H9 (cell line): ENCODE measurements around the gene ZNF628. TPM values are rescaled to one million over a fixed set of nuclear protein-coding genes. Genes with fewer than 3 reads are reported as not detected.

Experiments
- DNase-seq: peaks from one replicate; pipeline ENCODE4 v3.0.0-alpha.2; 2017
- H2AFZ ChIP-seq: one replicate; pipeline ENCODE4 v1.6.1; 2013; ENCODE audit warnings: mild to moderate bottlenecking, low read length, control low read depth, moderate library complexity
- H2AK5ac ChIP-seq: 2 replicates; pipeline ENCODE4 v1.6.1; 2013; ENCODE audit warnings: low read length, control low read depth, mixed read lengths; ENCODE audit not compliant: insufficient read length
- H2BK120ac ChIP-seq: one replicate; pipeline ENCODE4 v1.6.1; 2013; ENCODE audit warnings: low read depth, mild to moderate bottlenecking, low read length, control low read depth, inconsistent platforms; ENCODE audit not compliant: poor library complexity, severe bottlenecking
- H2BK12ac ChIP-seq: 2 replicates; pipeline ENCODE4 v1.6.1; 2013; ENCODE audit warnings: low read length, control low read depth, mixed read lengths, low read depth; ENCODE audit not compliant: insufficient read length
- H2BK15ac ChIP-seq: 2 replicates; pipeline ENCODE4 v1.6.1; 2013; ENCODE audit warnings: low read depth, low read length, control low read depth
- H2BK20ac ChIP-seq: one replicate; pipeline ENCODE4 v1.6.1; 2013; ENCODE audit warnings: low read depth, mild to moderate bottlenecking, low read length, control low read depth, inconsistent platforms; ENCODE audit not compliant: poor library complexity, severe bottlenecking
- H2BK5ac ChIP-seq: 2 replicates; pipeline ENCODE4 v1.6.1; 2013; ENCODE audit warnings: low read length, control low read depth, mixed read lengths; ENCODE audit not compliant: insufficient read length
- H3K14ac ChIP-seq: 2 replicates; pipeline ENCODE4 v1.6.1; 2013; ENCODE audit warnings: low read length, control low read depth; ENCODE audit not compliant: insufficient read depth
- H3K18ac ChIP-seq: 2 replicates; pipeline ENCODE4 v1.6.1; 2013; ENCODE audit warnings: low read depth, mild to moderate bottlenecking, mixed read lengths, low read length, control low read depth; ENCODE audit not compliant: insufficient read length
- H3K23ac ChIP-seq: 2 replicates; pipeline ENCODE4 v1.6.1; 2013; ENCODE audit warnings: low read length, control low read depth, mixed read lengths, low read depth; ENCODE audit not compliant: insufficient read length
- H3K23me2 ChIP-seq: 2 replicates; pipeline ENCODE4 v1.6.1; 2013; ENCODE audit warnings: low read depth, mild to moderate bottlenecking, mixed read lengths, low read length, control low read depth; ENCODE audit not compliant: insufficient read length, poor library complexity, severe bottlenecking
- H3K27ac ChIP-seq: 2 replicates; pipeline ENCODE4 v1.5.1; 2013; ENCODE audit warnings: low read length, control low read depth, mixed read lengths, low read depth; ENCODE audit not compliant: insufficient read length
- H3K27me3 ChIP-seq: 2 replicates; pipeline ENCODE4 v1.6.1; 2013; ENCODE audit warnings: low read length, control low read depth, inconsistent platforms; ENCODE audit not compliant: insufficient read depth
- H3K4ac ChIP-seq: 2 replicates; pipeline ENCODE4 v1.6.1; 2013; ENCODE audit warnings: low read depth, mild to moderate bottlenecking, control low read depth, inconsistent platforms, low read length, moderate library complexity
- H3K4me1 ChIP-seq: 2 replicates; pipeline ENCODE4 v1.6.1; 2013; ENCODE audit warnings: low read length, control low read depth, inconsistent platforms; ENCODE audit not compliant: insufficient read depth
- H3K4me2 ChIP-seq: 2 replicates; pipeline ENCODE4 v1.6.1; 2013; ENCODE audit warnings: low read length, control low read depth, mixed read lengths; ENCODE audit not compliant: insufficient read length, insufficient read depth
- H3K56ac ChIP-seq: 2 replicates; pipeline ENCODE4 v1.6.1; 2013; ENCODE audit warnings: low read depth, mild to moderate bottlenecking, mixed read lengths, low read length, control low read depth; ENCODE audit not compliant: insufficient read length
- H3K79me1 ChIP-seq: 2 replicates; pipeline ENCODE4 v1.6.1; 2013; ENCODE audit warnings: low read depth, mild to moderate bottlenecking, moderate library complexity, low read length, control low read depth, inconsistent platforms; ENCODE audit not compliant: insufficient read depth, poor library complexity, severe bottlenecking
- H3K79me2 ChIP-seq: 2 replicates; pipeline ENCODE4 v1.6.1; 2013; ENCODE audit warnings: low read length, control low read depth, inconsistent platforms; ENCODE audit not compliant: insufficient read depth
- H3K9ac ChIP-seq: 2 replicates; pipeline ENCODE4 v1.6.1; 2013; ENCODE audit warnings: low read length, control low read depth, mixed read lengths; ENCODE audit not compliant: insufficient read length; ENCODE audit errors: extremely low read depth
- H3K9me3 ChIP-seq: one replicate; pipeline ENCODE4 v1.6.1; 2013; ENCODE audit warnings: low read depth, low read length, inconsistent platforms; ENCODE audit not compliant: control insufficient read depth
- H3T11ph ChIP-seq: one replicate; pipeline ENCODE4 v1.6.1; 2013; ENCODE audit warnings: mild to moderate bottlenecking, low read length, control low read depth, inconsistent platforms
- H4K20me1 ChIP-seq: one replicate; pipeline ENCODE4 v1.6.1; 2013; ENCODE audit not compliant: control insufficient read depth, insufficient read length, insufficient read depth
- H4K5ac ChIP-seq: 2 replicates; pipeline ENCODE4 v1.6.1; 2013; ENCODE audit warnings: low read depth, mild to moderate bottlenecking, mixed read lengths, low read length, control low read depth; ENCODE audit not compliant: insufficient read length
- H4K8ac ChIP-seq: replicated peaks from 2 replicates; pipeline ENCODE4 v1.6.1; 2013; ENCODE audit warnings: low read length, control low read depth, mixed read lengths, low read depth; ENCODE audit not compliant: insufficient read length
- H4K91ac ChIP-seq: 2 replicates; pipeline ENCODE4 v1.6.1; 2013; ENCODE audit warnings: low read depth, mild to moderate bottlenecking, moderate library complexity, mixed read lengths, low read length, control low read depth; ENCODE audit not compliant: insufficient read length
- H3K27ac Mint-ChIP-seq, 3 experiments: 2 replicates in 2 of 3; 3 replicates in 1 of 3; pipeline ENCODE4 v1.8.0; 2020 to 2021; ENCODE audit warnings: mixed read lengths in 3 of 3, mild to moderate bottlenecking in 1 of 3, moderate library complexity in 1 of 3
- H3K27me3 Mint-ChIP-seq: 2 replicates; pipeline ENCODE4 v1.8.0; 2021; ENCODE audit warnings: low read depth, mild to moderate bottlenecking, moderate library complexity, mixed read lengths
- H3K36me3 Mint-ChIP-seq, 3 experiments: 2 replicates in 2 of 3; 3 replicates in 1 of 3; pipeline ENCODE4 v1.8.0; 2020 to 2021; ENCODE audit warnings: low read depth in 3 of 3, mixed read lengths in 3 of 3; ENCODE audit not compliant: insufficient read depth in 1 of 3
- H3K4me1 Mint-ChIP-seq, 2 experiments: 2 replicates each; pipeline ENCODE4 v1.8.0; 2020; ENCODE audit warnings: mixed read lengths in 2 of 2
- H3K4me3 Mint-ChIP-seq, 2 experiments: 2 replicates in 1 of 2; 3 replicates in 1 of 2; pipeline ENCODE4 v1.8.0; 2020 to 2021; ENCODE audit warnings: mild to moderate bottlenecking in 2 of 2, mixed read lengths in 2 of 2, moderate library complexity in 1 of 2
- H3K9me3 Mint-ChIP-seq, 2 experiments: 2 replicates in 1 of 2; 3 replicates in 1 of 2; pipeline ENCODE4 v1.8.0; 2020; ENCODE audit warnings: mild to moderate bottlenecking in 2 of 2, mixed read lengths in 2 of 2, moderate library complexity in 1 of 2
- WGBS: extraction: QIAGEN DNeasy Blood & Tissue Kit; methylation state at CpG from one replicate; pipeline ENCODE4 v1.1.7; 2013; ENCODE audit warnings: missing lambda C conversion rate, low lambda C conversion rate, mixed read lengths; ENCODE audit not compliant: insufficient read length; ENCODE audit errors: extremely low coverage; 5-methylcytosine and 5-hydroxymethylcytosine counted together
- total RNA-seq: library from RNA; stranded (reverse); gene quantifications from 2 replicates; pipeline ENCODE4 v1.2.1, GENCODE V29; 2021
- TF ChIP-seq, protein P1 (sequence below): fragments of 200-600 bp; sonication (generic); conservative IDR thresholded peaks from 3 replicates; pipeline ENCODE4 v1.8.0; 2021; ENCODE audit warnings: antibody characterized with exemption, mild to moderate bottlenecking

The ZNF628 gene
- total RNA-seq, 1 experiment from 2014 or later = 16.6 TPM

GRCh38 chr19:55473225-55474012, 3.0 kb upstream of the ZNF628 start:
- Mint-ChIP-seq H3K27ac (peak overlapping the region; percentile 16 to 90 (median 76); a peak in 4 of 7 replicates), H3K36me3 (peaks cover 0 to under 1% (median 0%) of the 10 kb centered on the region in 3 experiments; a peak in 3 of 7 replicates), H3K4me1 (peaks cover 24 to 41% of the 10 kb centered on the region in 2 experiments), H3K27me3 (peaks cover 2% of the 10 kb centered on the region), H3K9me3 (no peaks in the 10 kb centered on the region), H3K4me3 (peak overlapping the region in 1 of 2 experiments; percentile 48; a peak in 1 of 5 replicates)
- Histone ChIP-seq H4K20me1 (no peaks in the 10 kb centered on the region), H2BK15ac (no peak overlapping the region), H3K27me3 (no peaks in the 10 kb centered on the region), H4K5ac (no peak overlapping the region), H2BK20ac (no peak overlapping the region), H4K91ac (no peak overlapping the region), H3K23ac (no peak overlapping the region), H3K14ac (no peak overlapping the region; the same call in 1 of the 2 replicates), H3K4ac (no peak overlapping the region; the same call in 1 of the 2 replicates), H2BK120ac (no peak overlapping the region), H3K23me2 (peaks cover 5% of the 10 kb centered on the region), H3K4me1 (no peaks in the 10 kb centered on the region), H2BK12ac (no peak overlapping the region), H3K4me2 (no peak overlapping the region), H2BK5ac (no peak overlapping the region), H3K79me1 (no peaks in the 10 kb centered on the region), H3K9me3 (no peaks in the 10 kb centered on the region), H3T11ph (no peak overlapping the region), H4K8ac (no peak overlapping the region), H2AK5ac (no peak overlapping the region), H3K56ac (no peak overlapping the region), H3K18ac (peak overlapping the region; percentile 17), H3K9ac (no peak overlapping the region), H3K79me2 (no peaks in the 10 kb centered on the region), H2AFZ (no peak overlapping the region), H3K27ac (no peak overlapping the region)
- DNase-seq = no peak
- WGBS = no CpG with 5 or more reads among the region's 16 CpGs
- TF ChIP-seq, protein P1, sequence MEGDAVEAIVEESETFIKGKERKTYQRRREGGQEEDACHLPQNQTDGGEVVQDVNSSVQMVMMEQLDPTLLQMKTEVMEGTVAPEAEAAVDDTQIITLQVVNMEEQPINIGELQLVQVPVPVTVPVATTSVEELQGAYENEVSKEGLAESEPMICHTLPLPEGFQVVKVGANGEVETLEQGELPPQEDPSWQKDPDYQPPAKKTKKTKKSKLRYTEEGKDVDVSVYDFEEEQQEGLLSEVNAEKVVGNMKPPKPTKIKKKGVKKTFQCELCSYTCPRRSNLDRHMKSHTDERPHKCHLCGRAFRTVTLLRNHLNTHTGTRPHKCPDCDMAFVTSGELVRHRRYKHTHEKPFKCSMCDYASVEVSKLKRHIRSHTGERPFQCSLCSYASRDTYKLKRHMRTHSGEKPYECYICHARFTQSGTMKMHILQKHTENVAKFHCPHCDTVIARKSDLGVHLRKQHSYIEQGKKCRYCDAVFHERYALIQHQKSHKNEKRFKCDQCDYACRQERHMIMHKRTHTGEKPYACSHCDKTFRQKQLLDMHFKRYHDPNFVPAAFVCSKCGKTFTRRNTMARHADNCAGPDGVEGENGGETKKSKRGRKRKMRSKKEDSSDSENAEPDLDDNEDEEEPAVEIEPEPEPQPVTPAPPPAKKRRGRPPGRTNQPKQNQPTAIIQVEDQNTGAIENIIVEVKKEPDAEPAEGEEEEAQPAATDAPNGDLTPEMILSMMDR = no peak
